Measurements from ENCODE around the gene CEP70. TPM values are rescaled to one million over a fixed set of nuclear protein-coding genes. Genes with fewer than 3 reads are reported as not detected.

CEP70 gene
- total and polyA plus RNA-seq, 10 donors = 2.7 to 19.0 (median 14.1) TPM

DNA sequence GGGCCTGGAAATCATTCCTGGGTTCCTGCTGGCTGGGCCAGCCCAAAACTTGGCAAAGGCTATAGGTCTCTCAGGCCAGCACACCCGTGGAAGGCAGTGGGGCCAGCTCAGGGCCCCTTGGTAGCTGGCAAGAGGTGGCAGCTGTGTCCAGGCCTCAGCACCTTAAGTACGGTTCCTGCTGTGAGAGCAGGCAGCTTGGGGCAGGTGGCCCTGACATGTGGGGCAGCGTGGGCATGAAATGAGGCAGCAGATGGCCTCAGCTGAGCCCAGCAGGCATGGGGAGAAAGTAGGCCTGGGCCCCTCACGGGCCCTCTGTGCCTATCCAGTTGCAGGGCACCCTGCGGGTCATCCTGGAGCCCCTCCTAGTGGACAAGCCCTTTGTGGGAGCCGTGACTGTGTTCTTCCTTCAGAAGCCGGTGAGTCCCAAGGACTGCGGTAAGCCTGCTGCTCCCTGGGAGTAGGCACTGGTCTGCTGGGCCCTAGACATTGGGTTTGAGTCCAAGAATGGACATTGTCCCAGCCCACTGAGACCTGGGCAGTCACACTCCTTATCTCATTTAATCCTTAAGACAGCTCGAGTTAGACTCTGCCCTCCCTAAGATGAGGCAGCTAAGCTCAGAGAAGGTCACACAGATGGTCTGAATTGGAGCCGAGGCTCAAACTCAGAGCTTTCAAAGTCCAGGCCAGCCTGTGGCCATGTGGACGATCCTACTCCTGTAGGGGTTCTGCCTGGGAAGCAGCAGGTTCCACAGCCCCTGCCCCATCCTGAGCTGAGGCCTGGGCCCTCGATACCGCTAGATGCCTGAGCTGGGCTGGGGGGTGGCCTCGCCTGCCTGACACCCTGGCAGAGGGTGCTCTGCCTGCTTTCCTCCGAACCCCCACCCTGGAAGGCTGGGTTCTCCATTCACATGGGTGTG is 134.2 kb downstream of the CEP70 start:
- intact Hi-C loops (cut with DNase I; ENCODE audit: low total_unique reads) = no loop called here
- WGBS, 5 donors = 79 to 93% (median 88%) methylated on average over 12 to 15 of the region's 15 CpGs

DNA sequence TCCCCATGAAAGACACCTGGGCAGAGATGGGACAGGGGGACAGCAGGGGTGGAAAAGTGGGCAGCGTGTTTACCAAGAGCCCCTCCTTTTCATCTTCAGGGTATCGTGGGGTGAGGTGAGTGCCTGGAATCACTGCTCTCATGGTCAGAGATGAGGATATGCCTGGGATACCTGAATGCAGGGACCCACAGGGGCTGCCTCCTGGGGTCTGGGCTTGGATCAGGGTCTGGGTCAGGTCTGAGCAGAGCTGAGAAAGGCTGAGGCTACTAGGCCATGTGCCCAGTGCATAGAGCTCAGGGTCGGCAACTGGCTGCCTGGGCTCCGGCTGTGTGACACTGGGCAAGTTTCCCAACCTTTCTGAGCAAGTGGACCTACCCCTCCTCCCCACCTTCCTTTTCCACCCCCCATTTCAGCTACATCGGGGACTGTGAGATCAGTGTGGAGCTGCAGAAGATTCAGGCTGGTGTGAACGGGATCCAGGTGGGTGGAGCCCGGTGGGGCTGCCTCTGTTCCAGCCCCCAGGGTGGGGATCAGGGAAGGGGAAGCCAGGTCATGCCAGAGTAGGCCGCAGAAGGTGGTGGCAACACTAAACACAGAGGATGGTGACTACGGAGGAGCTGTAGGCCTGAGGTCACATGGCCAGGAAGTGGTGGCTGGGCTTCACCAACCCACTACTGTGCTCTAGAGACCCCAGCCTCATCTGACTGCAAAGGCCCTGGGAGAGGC is 135.1 kb downstream of the CEP70 start:
- no peaks in the 10 kb centered on the region for H3K36me3 ChIP-seq
- H3K4me1 ChIP-seq = no peaks in the 10 kb centered on the region
- intact Hi-C loops (cut with DNase I; ENCODE audit: low total_unique reads) = no loop called here
- no peak overlapping the region for H3K4me3 ChIP-seq
- peaks cover 0 to 49% (median 0%) of the 10 kb centered on the region in 7 donors for H3K27me3 ChIP-seq (replicated peaks in 1 of 7)
- DNase-seq = peak; percentile 51
- no peak overlapping the region for H3K27ac ChIP-seq
- no peaks in the 10 kb centered on the region for H3K9me3 ChIP-seq
- TF ChIP-seq POLR2A (IDR thresholded peaks at IDR 0.05) = no peak
- TF ChIP-seq, protein P1, sequence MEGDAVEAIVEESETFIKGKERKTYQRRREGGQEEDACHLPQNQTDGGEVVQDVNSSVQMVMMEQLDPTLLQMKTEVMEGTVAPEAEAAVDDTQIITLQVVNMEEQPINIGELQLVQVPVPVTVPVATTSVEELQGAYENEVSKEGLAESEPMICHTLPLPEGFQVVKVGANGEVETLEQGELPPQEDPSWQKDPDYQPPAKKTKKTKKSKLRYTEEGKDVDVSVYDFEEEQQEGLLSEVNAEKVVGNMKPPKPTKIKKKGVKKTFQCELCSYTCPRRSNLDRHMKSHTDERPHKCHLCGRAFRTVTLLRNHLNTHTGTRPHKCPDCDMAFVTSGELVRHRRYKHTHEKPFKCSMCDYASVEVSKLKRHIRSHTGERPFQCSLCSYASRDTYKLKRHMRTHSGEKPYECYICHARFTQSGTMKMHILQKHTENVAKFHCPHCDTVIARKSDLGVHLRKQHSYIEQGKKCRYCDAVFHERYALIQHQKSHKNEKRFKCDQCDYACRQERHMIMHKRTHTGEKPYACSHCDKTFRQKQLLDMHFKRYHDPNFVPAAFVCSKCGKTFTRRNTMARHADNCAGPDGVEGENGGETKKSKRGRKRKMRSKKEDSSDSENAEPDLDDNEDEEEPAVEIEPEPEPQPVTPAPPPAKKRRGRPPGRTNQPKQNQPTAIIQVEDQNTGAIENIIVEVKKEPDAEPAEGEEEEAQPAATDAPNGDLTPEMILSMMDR (IDR thresholded peaks at IDR 0.05 in 8 of 11, conservative IDR thresholded peaks at IDR 0.05 in 3 of 11) = no peak
- TF ChIP-seq POLR2AphosphoS5 (IDR thresholded peaks at IDR 0.05) = no peak
- 74 to 81% (median 79%) methylated on average over 9 of the region's 9 CpGs for WGBS, 5 donors

More for the DNA sequence above, 134.2 kb downstream of the CEP70 start:
- Histone ChIP-seq H3K27me3 (replicated peaks in 1 of 7) (peaks cover 0 to 48% (median 0%) of the 10 kb centered on the region in 7 donors), H3K36me3 (no peaks in the 10 kb centered on the region), H3K27ac (no peak overlapping the region), H3K9me3 (no peaks in the 10 kb centered on the region), H3K4me1 (no peaks in the 10 kb centered on the region), H3K4me3 (no peak overlapping the region)
- TF ChIP-seq POLR2AphosphoS5 (IDR thresholded peaks at IDR 0.05) (no peak), POLR2A (IDR thresholded peaks at IDR 0.05) (no peak)
- TF ChIP-seq, protein P1 (IDR thresholded peaks at IDR 0.05 in 8 of 11, conservative IDR thresholded peaks at IDR 0.05 in 3 of 11) = no peak
- DNase-seq = peak; percentile 59

DNA sequence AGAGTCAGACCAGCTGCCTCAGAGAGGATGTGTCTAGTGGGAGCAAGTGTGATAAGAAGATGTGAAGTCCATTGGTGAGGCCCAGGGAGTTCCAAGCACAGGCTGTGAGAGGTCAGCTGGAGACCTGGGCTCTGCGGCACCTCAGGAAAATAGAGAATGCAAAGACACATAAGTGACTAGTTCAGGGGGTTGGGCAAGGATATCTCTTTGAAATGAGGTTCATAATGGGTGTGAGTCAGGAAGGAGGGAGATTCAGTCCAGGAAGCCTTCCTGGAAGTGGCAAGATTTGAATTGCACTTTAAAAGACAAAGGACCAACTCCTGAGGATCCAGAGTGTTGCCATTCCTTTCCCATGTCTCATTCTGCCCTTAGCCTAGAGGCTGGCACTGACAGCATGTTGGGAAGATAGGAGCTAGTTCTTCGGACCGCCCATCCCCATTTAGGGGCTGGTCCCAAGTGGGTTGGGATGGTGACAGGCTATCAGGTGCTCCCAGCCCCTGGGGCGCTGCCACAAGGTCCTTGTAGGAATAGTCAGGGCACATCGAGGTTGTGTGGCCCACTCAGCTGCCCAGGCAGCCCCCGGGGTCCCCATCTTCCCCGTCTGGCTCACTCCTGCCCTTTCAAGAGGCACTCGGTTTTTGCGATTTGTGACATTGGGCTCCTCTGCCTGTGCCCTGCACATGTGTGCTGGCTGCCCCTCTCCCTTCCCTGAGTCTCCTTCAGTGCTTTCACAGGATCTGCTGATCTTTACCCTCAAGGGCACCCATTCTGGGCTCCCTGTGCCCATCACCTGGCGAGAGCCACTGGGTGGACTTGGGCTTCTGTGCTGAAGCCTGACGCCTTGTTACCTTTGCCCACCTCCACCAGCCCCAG is 136.0 kb downstream of the CEP70 start:
- DNase-seq = peak; percentile 50
- Histone ChIP-seq H3K4me3 (no peak overlapping the region), H3K27ac (no peak overlapping the region), H3K9me3 (no peaks in the 10 kb centered on the region), H3K27me3 (replicated peaks in 1 of 7) (peaks cover 0 to 49% (median 0%) of the 10 kb centered on the region in 7 donors), H3K36me3 (no peaks in the 10 kb centered on the region), H3K4me1 (no peaks in the 10 kb centered on the region)
- intact Hi-C loops (cut with DNase I; ENCODE audit: low total_unique reads) = no loop called here
- WGBS, 5 donors = 82 to 87% (median 84%) methylated on average over 10 to 11 of the region's 11 CpGs
- no peak for TF ChIP-seq POLR2A (IDR thresholded peaks at IDR 0.05)
- TF ChIP-seq POLR2AphosphoS5 (IDR thresholded peaks at IDR 0.05) = no peak
- TF ChIP-seq, protein P1 (IDR thresholded peaks at IDR 0.05 in 8 of 11, conservative IDR thresholded peaks at IDR 0.05 in 3 of 11) = no peak

Measured in spleen (tissue), 11 donors.